C4-2B (cell line): ENCODE measurements around the gene SDK2.

Source experiments
- H3K27ac ChIP-seq: fragments of 450-650 bp; 2 replicates; pipeline ENCODE4 v1.5.1; 2017
- CTCF ChIP-seq: fragments of 450-650 bp; conservative IDR thresholded peaks from 2 replicates; pipeline ENCODE4 v1.5.1; 2017; ENCODE audit warnings: mild to moderate bottlenecking
- ZFX ChIP-seq: fragments of 450-650 bp; IDR thresholded peaks from 2 replicates; pipeline ENCODE4 v1.6.1; 2017

SDK2 gene

GRCh38 chr17:73316919-73317505 is 327.2 kb downstream of the SDK2 start:
- TF ChIP-seq ZFX (no peak), CTCF (no peak)
- H3K27ac ChIP-seq = no peak overlapping the region

- no peak for TF ChIP-seq ZFX
- no peak for TF ChIP-seq CTCF
- no peak overlapping the region for H3K27ac ChIP-seq
Observed at GRCh38 chr17:73315471-73315870, 328.8 kb downstream of the SDK2 start.

GRCh38 chr17:73313526-73314127 is 330.6 kb downstream of the SDK2 start:
- TF ChIP-seq CTCF (no peak), ZFX (no peak)
- no peak overlapping the region for H3K27ac ChIP-seq

- H3K27ac ChIP-seq = peak overlapping the region; percentile 99
Observed at GRCh38 chr17:73312887-73313286, 331.4 kb downstream of the SDK2 start.

- H3K27ac ChIP-seq = peak within 1 kb of the TSS; percentile 99
- TF ChIP-seq CTCF (no peak), ZFX (peak; percentile 31; the same call in 1 of the 2 replicates)
Observed at GRCh38 chr17:73311781-73312641, 332.2 kb downstream of the SDK2 start, which contains the start of gene CDC42EP4. Gene CDC42EP4, minus strand, starts transcription at chr17:73312001. Its CDS starts 25,501 bp downstream, at chr17:73286500.

GRCh38 chr17:73311428-73311780 is 332.8 kb downstream of the SDK2 start:
- TF ChIP-seq CTCF = no peak
- no peak for TF ChIP-seq ZFX
- H3K27ac ChIP-seq = peak overlapping the region; percentile 99

GRCh38 chr17:73309727-73310596 is 334.3 kb downstream of the SDK2 start:
- peak overlapping the region; percentile 99 for H3K27ac ChIP-seq
- no peak for TF ChIP-seq ZFX
- no peak for TF ChIP-seq CTCF

GRCh38 chr17:73308959-73309358 is 335.3 kb downstream of the SDK2 start:
- H3K27ac ChIP-seq = peak overlapping the region; percentile 99
